Testis (tissue), 2 donors: ENCODE data around the gene CADPS2.

Experiments
- POLR2A ChIP-seq: fragments of 450-650 bp; IDR thresholded peaks from one replicate; pipeline ENCODE4 v1.6.1; 2017; ENCODE audit warnings: antibody characterized with exemption, mild to moderate bottlenecking, moderate library complexity
- TF ChIP-seq, protein P1 (sequence below), 3 experiments: fragments of 450-650 bp in 2 of 3; fragments of 200-600 bp in 1 of 3; sonication (generic) in 1 of 3; IDR thresholded peaks; one replicate each; pipeline ENCODE4 v1.5.1; 2016 to 2019; ENCODE audit warnings: antibody characterized with exemption in 3 of 3, mild to moderate bottlenecking in 2 of 3, moderate library complexity in 1 of 3

- TF ChIP-seq, protein P1, sequence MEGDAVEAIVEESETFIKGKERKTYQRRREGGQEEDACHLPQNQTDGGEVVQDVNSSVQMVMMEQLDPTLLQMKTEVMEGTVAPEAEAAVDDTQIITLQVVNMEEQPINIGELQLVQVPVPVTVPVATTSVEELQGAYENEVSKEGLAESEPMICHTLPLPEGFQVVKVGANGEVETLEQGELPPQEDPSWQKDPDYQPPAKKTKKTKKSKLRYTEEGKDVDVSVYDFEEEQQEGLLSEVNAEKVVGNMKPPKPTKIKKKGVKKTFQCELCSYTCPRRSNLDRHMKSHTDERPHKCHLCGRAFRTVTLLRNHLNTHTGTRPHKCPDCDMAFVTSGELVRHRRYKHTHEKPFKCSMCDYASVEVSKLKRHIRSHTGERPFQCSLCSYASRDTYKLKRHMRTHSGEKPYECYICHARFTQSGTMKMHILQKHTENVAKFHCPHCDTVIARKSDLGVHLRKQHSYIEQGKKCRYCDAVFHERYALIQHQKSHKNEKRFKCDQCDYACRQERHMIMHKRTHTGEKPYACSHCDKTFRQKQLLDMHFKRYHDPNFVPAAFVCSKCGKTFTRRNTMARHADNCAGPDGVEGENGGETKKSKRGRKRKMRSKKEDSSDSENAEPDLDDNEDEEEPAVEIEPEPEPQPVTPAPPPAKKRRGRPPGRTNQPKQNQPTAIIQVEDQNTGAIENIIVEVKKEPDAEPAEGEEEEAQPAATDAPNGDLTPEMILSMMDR (IDR thresholded peaks at IDR 0.05) = no peak
- TF ChIP-seq POLR2A = no peak
Measured at GRCh38 chr7:122802301-122802751, 83.9 kb downstream of the CADPS2 start.
